PC-9 (cell line): Measurements from ENCODE around the gene ASB6.

ENCODE experiments used
- EZH2 ChIP-seq: fragments of 200-600 bp; sonication (generic); IDR thresholded peaks from 2 replicates; pipeline ENCODE4 v1.8.0; 2017; ENCODE audit warnings: antibody characterized with exemption, low read depth
- TF ChIP-seq, protein P1 (sequence below): fragments of 200-600 bp; sonication (generic); conservative IDR thresholded peaks from 2 replicates; pipeline ENCODE4 v1.6.1; 2017; ENCODE audit warnings: mixed run types, antibody characterized with exemption, mild to moderate bottlenecking, moderate library complexity

DNA sequence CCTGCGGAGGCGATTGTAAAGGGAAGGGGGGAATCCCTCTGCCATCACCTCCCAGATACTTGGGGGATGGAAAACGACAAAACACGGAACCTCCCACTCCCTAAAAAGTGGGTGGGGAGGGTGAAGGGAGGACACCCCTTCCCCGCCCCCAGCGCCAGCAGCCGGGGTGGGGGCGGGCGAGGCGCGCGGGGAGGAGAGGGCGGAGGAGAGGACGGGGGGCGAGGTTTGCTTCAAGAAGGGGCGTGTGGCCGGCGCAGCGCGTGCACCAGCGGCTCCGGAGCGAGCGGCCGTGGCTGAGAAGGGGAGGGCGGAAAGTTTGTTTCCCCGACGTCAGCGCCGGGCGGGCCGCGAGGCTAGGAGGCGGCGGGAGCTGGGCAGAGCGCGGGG is 23.4 kb upstream of the ASB6 start, which contains the start of gene PRRX2:
- TF ChIP-seq, protein P1, sequence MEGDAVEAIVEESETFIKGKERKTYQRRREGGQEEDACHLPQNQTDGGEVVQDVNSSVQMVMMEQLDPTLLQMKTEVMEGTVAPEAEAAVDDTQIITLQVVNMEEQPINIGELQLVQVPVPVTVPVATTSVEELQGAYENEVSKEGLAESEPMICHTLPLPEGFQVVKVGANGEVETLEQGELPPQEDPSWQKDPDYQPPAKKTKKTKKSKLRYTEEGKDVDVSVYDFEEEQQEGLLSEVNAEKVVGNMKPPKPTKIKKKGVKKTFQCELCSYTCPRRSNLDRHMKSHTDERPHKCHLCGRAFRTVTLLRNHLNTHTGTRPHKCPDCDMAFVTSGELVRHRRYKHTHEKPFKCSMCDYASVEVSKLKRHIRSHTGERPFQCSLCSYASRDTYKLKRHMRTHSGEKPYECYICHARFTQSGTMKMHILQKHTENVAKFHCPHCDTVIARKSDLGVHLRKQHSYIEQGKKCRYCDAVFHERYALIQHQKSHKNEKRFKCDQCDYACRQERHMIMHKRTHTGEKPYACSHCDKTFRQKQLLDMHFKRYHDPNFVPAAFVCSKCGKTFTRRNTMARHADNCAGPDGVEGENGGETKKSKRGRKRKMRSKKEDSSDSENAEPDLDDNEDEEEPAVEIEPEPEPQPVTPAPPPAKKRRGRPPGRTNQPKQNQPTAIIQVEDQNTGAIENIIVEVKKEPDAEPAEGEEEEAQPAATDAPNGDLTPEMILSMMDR = no peak
- peak; percentile 84; the same call in 1 of the 2 replicates for TF ChIP-seq EZH2
